ENCODE results near the gene SLC12A8.
A peak's percentile ranks its signal among the peaks of the same experiment; 100 is the strongest.
"Not testable (repeated sequence)": the region's sequence is repeated elsewhere in the genome, so short reads cannot be mapped to it uniquely, and the experiment has no call there.

SLC12A8 gene

GRCh38 chr3:125098611-125099291, 113.8 kb downstream of the SLC12A8 start:
- DNase-seq (ENCODE audit: insufficient read length, low spot score): no peak

DNA sequence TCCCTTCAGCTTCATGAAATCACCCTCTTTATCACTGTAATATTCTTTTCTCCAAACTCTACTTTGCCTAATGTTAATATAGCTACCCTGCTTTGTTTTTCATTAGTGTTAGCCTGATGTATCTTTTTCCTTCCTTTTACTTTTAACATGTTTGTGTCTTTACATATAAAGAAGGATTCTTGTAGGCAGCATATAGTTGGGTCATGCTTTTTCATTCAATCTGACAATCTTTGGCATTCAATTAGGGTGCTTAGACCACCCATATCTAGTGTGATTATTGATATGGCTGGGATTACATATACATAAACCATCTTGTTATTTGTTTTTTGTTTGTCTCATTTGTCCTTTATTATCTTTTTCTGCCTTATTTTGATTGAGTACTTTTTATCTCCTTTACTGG, 121.9 kb downstream of the SLC12A8 start:
- FAIRE-seq: peak; percentile 61
- TF ChIP-seq POLR2AphosphoS5 (IDR thresholded peaks at IDR 0.05; ENCODE audit: low read depth, low read length) (no peak), SPI1 (IDR thresholded peaks at IDR 0.05; ENCODE audit: low read depth, low read length) (no peak), TAF1 (IDR thresholded peaks at IDR 0.05; ENCODE audit: low read depth, low read length) (no peak), PAX5 (IDR thresholded peaks at IDR 0.05; ENCODE audit: insufficient read depth, low read length, severe bottlenecking) (no peak), POLR2A (IDR thresholded peaks at IDR 0.05; ENCODE audit: low read depth, low read length) (no peak), POU2F2 (IDR thresholded peaks at IDR 0.05; ENCODE audit: low read depth, low read length) (no peak)
- no peak for DNase-seq (ENCODE audit: insufficient read length, low spot score)

More at GRCh38 chr3:125098611-125099291, 113.8 kb downstream of the SLC12A8 start:
- peak; percentile 58 for FAIRE-seq
- TF ChIP-seq POLR2A (IDR thresholded peaks at IDR 0.05; ENCODE audit: low read depth, low read length): no peak
- no peak for TF ChIP-seq TAF1 (IDR thresholded peaks at IDR 0.05; ENCODE audit: low read depth, low read length)
- TF ChIP-seq POLR2AphosphoS5 (IDR thresholded peaks at IDR 0.05; ENCODE audit: low read depth, low read length): no peak
- TF ChIP-seq PAX5 (IDR thresholded peaks at IDR 0.05; ENCODE audit: insufficient read depth, low read length, severe bottlenecking): no peak
- TF ChIP-seq SPI1 (IDR thresholded peaks at IDR 0.05; ENCODE audit: low read depth, low read length): no peak
- TF ChIP-seq POU2F2 (IDR thresholded peaks at IDR 0.05; ENCODE audit: low read depth, low read length): no peak

DNA sequence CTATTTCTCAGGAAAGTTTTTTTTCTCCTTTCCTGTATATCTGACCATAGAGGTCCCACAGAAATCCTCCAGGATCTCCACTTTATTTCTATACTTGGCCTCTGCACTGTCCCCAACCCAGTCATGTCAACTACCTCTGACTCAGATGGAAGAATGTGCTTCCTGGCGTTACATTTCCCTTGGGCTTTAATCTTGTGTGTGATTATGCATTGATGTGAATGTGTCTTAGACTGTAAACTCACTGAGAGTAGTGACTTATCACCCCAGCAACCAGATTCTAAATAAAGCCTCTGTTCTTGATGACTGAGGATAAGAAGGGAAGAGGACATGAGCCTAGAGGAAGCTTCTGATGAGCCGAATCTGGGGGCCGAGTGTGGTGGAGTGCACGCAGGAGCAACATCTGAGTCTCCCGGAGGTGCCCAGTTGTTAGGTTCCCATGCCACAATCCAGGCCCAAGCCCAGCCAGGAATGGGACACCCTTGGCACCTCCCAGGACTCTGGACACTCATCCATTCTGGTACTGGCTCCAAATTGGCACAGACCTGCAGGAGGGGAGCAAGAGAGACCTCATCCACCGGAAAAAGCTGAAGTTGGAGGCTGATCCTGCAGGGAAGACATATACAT, 124.7 kb downstream of the SLC12A8 start:
- DNase-seq (ENCODE audit: insufficient read length, low spot score): no peak
- FAIRE-seq: no peak
- TF ChIP-seq PAX5 (IDR thresholded peaks at IDR 0.05; ENCODE audit: insufficient read depth, low read length, severe bottlenecking) (no peak), POU2F2 (IDR thresholded peaks at IDR 0.05; ENCODE audit: low read depth, low read length) (no peak), POLR2AphosphoS5 (IDR thresholded peaks at IDR 0.05; ENCODE audit: low read depth, low read length) (no peak), TAF1 (IDR thresholded peaks at IDR 0.05; ENCODE audit: low read depth, low read length) (no peak), POLR2A (IDR thresholded peaks at IDR 0.05; ENCODE audit: low read depth, low read length) (no peak), SPI1 (IDR thresholded peaks at IDR 0.05; ENCODE audit: low read depth, low read length) (no peak)

GRCh38 chr3:125085166-125085565, 127.4 kb downstream of the SLC12A8 start:
- DNase-seq (ENCODE audit: insufficient read length, low spot score) (no peak), FAIRE-seq (no peak)
- no peak for TF ChIP-seq PAX5 (IDR thresholded peaks at IDR 0.05; ENCODE audit: insufficient read depth, low read length, severe bottlenecking)
- peak; percentile 54 for TF ChIP-seq SPI1 (IDR thresholded peaks at IDR 0.05; ENCODE audit: low read depth, low read length)

DNA sequence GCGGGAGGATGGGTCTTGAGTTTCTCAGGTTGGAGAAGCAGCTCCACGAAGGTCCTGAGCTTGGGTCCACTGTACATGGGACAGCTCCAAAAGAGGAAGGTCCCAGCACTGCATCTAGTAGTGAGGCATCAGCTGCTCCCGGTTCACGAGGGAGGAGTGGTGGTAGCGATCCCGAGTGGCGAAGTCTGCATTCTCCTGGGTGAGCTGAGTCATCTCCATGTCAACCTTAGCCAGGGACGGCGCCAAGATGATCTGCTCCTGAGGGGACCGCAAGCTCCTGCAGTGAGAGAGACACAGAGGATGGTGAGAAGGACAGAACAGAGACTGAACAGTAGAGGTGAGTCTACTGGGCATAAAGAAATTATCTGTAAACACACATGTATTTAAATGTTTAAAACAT, 128.8 kb downstream of the SLC12A8 start:
- no peak for DNase-seq (ENCODE audit: insufficient read length, low spot score)
- FAIRE-seq: no peak
- TF ChIP-seq TAF1 (IDR thresholded peaks at IDR 0.05; ENCODE audit: low read depth, low read length) (no peak), POLR2AphosphoS5 (IDR thresholded peaks at IDR 0.05; ENCODE audit: low read depth, low read length) (no peak), POLR2A (IDR thresholded peaks at IDR 0.05; ENCODE audit: low read depth, low read length) (no peak), PAX5 (IDR thresholded peaks at IDR 0.05; ENCODE audit: insufficient read depth, low read length, severe bottlenecking) (no peak), POU2F2 (IDR thresholded peaks at IDR 0.05; ENCODE audit: low read depth, low read length) (no peak), SPI1 (IDR thresholded peaks at IDR 0.05; ENCODE audit: low read depth, low read length) (no peak)

- not testable (repeated sequence) for DNase-seq (ENCODE audit: insufficient read length, low spot score); FAIRE-seq
- 0 out of 2 replicates have a peak, but pooled peaks have one; percentile 18 for TF ChIP-seq POLR2AphosphoS5 (IDR thresholded peaks at IDR 0.05; ENCODE audit: low read depth, low read length)
Observed at GRCh38 chr3:125082339-125082738, 130.2 kb downstream of the SLC12A8 start.

GRCh38 chr3:125080077-125080476, 132.5 kb downstream of the SLC12A8 start:
- no peak for DNase-seq (ENCODE audit: insufficient read length, low spot score)
- TF ChIP-seq PAX5 (IDR thresholded peaks at IDR 0.05; ENCODE audit: insufficient read depth, low read length, severe bottlenecking): no peak
- peak; percentile 24; the same call in 1 of the 2 replicates for TF ChIP-seq POLR2AphosphoS5 (IDR thresholded peaks at IDR 0.05; ENCODE audit: low read depth, low read length)
- no peak for FAIRE-seq

DNA sequence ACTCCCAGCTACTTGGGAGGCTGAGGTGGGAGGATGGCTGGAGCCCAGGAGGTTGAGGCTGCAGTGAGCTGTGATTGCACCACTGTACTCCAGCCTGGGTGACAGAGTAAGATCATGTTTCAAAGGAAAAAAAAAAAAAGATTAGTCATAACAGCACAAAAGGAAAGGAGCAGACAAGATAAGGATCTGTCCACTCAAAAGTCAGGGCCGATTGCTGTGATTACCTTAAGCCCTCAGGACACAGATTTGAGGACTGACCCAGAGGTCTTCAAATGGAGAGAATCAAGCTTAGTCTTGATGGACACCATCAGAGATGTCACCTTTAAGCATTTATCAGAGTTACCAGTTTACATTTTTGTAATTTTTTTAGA, 132.9 kb downstream of the SLC12A8 start:
- TF ChIP-seq TAF1 (IDR thresholded peaks at IDR 0.05; ENCODE audit: low read depth, low read length) (no peak), PAX5 (IDR thresholded peaks at IDR 0.05; ENCODE audit: insufficient read depth, low read length, severe bottlenecking) (no peak), POLR2A (IDR thresholded peaks at IDR 0.05; ENCODE audit: low read depth, low read length) (no peak)
- FAIRE-seq (no peak), DNase-seq (ENCODE audit: insufficient read length, low spot score) (no peak)

GRCh38 chr3:125078951-125079674, 133.4 kb downstream of the SLC12A8 start:
- DNase-seq (ENCODE audit: insufficient read length, low spot score) (no peak), FAIRE-seq (peak; percentile 78)
- no peak for TF ChIP-seq POLR2A (IDR thresholded peaks at IDR 0.05; ENCODE audit: low read depth, low read length)
- no peak for TF ChIP-seq POLR2AphosphoS5 (IDR thresholded peaks at IDR 0.05; ENCODE audit: low read depth, low read length)
- no peak for TF ChIP-seq TAF1 (IDR thresholded peaks at IDR 0.05; ENCODE audit: low read depth, low read length)
- TF ChIP-seq PAX5 (IDR thresholded peaks at IDR 0.05; ENCODE audit: insufficient read depth, low read length, severe bottlenecking): no peak
- no peak for TF ChIP-seq SPI1 (IDR thresholded peaks at IDR 0.05; ENCODE audit: low read depth, low read length)
- TF ChIP-seq POU2F2 (IDR thresholded peaks at IDR 0.05; ENCODE audit: low read depth, low read length): no peak

GRCh38 chr3:125077864-125078263, 134.7 kb downstream of the SLC12A8 start:
- FAIRE-seq (peak; percentile 55), DNase-seq (ENCODE audit: insufficient read length, low spot score) (no peak)
- TF ChIP-seq POLR2AphosphoS5 (IDR thresholded peaks at IDR 0.05; ENCODE audit: low read depth, low read length) (no peak), PAX5 (IDR thresholded peaks at IDR 0.05; ENCODE audit: insufficient read depth, low read length, severe bottlenecking) (no peak), POLR2A (IDR thresholded peaks at IDR 0.05; ENCODE audit: low read depth, low read length) (0 out of 2 replicates have a peak, but pooled peaks have one; percentile 20), TAF1 (IDR thresholded peaks at IDR 0.05; ENCODE audit: low read depth, low read length) (no peak), POU2F2 (IDR thresholded peaks at IDR 0.05; ENCODE audit: low read depth, low read length) (peak; percentile 71; the same call in 1 of the 2 replicates), SPI1 (IDR thresholded peaks at IDR 0.05; ENCODE audit: low read depth, low read length) (no peak)

Data from GM12891 (cell line).